Measurements from ENCODE around the gene KLF13.
A peak's percentile ranks its signal among the peaks of the same experiment; 100 is the strongest.
"Not testable (repeated sequence)": the region's sequence is repeated elsewhere in the genome, so short reads cannot be mapped to it uniquely, and the experiment has no call there.

KLF13 gene

DNA sequence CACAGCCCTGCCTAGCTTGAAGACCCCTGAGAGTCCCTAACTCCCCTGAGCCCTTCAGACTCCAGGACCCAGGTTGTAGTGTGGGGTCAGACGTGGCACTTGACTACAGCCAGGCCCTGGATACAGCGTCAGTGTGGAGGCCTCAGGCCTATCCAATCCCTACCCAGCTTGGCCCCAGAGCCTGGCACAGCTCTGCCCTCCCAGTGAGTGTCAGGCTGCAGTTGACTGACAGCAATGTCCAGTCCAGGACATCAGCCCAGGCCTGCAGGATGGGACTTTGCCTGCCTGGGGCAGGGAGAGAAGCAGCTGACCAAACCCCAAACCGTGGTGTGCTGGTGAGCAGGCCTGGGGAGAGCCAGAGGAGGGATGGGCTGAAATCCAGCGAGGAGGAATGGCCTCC lies 27.3 kb downstream of the KLF13 start:
- DNase-seq (ENCODE audit: low read depth): no peak
- TF ChIP-seq, protein P1, sequence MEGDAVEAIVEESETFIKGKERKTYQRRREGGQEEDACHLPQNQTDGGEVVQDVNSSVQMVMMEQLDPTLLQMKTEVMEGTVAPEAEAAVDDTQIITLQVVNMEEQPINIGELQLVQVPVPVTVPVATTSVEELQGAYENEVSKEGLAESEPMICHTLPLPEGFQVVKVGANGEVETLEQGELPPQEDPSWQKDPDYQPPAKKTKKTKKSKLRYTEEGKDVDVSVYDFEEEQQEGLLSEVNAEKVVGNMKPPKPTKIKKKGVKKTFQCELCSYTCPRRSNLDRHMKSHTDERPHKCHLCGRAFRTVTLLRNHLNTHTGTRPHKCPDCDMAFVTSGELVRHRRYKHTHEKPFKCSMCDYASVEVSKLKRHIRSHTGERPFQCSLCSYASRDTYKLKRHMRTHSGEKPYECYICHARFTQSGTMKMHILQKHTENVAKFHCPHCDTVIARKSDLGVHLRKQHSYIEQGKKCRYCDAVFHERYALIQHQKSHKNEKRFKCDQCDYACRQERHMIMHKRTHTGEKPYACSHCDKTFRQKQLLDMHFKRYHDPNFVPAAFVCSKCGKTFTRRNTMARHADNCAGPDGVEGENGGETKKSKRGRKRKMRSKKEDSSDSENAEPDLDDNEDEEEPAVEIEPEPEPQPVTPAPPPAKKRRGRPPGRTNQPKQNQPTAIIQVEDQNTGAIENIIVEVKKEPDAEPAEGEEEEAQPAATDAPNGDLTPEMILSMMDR (IDR thresholded peaks at IDR 0.05; ENCODE audit: low read depth, low read length): no peak
- TF ChIP-seq, protein P2, sequence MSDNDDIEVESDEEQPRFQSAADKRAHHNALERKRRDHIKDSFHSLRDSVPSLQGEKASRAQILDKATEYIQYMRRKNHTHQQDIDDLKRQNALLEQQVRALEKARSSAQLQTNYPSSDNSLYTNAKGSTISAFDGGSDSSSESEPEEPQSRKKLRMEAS (IDR thresholded peaks at IDR 0.05; ENCODE audit: low read depth, low read length): no peak
- TF ChIP-seq POLR2A (IDR thresholded peaks at IDR 0.05; ENCODE audit: extremely low read depth, insufficient read length): no peak
- TF ChIP-seq MYC (IDR thresholded peaks at IDR 0.05; ENCODE audit: low read depth, low read length): no peak
- peak overlapping the region; percentile 25 for H3K4me3 ChIP-seq (ENCODE audit: low read depth, low read length)

DNA sequence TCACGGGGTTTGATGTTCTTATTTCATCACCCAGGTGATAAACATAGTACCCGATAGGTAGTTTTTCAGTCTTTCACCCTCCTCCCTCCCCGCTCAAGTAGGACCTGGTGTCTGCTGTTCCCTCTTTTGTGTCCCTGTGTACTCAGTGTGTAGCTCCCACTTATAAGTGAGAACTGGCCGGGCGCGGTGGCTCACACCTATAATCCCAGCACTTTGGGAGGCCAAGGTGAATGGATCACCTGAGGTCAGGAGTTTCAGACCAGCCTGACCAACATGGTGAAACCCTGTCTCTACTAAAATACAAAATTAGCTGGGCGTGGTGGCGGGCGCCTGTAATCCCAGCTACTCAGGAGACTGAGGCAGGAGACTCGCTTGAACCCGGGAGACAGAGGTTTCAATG lies 29.5 kb downstream of the KLF13 start:
- not testable (repeated sequence) for DNase-seq (ENCODE audit: low read depth); H3K4me3 ChIP-seq (ENCODE audit: low read depth, low read length)

DNA sequence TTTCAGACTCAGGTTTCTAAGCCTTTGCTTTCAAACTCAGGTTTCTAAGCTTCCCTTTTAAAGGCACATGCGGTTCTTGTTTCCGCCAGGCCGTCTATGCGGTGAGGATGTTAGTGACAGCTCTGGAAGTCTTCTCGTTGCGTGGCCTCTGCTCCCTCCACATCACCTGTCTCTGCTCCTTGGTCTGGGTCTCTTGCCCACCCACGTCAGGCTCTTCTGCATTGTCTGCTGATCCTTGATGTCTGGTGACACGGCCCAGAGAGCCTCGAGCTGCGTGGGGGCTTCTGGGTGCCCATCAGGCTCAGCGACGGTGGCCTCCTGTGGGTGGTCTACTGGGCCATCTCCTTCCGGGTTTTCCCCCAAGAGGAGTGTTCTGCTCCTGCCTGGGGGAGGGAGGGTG lies 30.5 kb downstream of the KLF13 start:
- no peak for TF ChIP-seq MYC (IDR thresholded peaks at IDR 0.05; ENCODE audit: low read depth, low read length)
- TF ChIP-seq POLR2A (IDR thresholded peaks at IDR 0.05; ENCODE audit: extremely low read depth, insufficient read length): no peak
- TF ChIP-seq, protein P1 (IDR thresholded peaks at IDR 0.05; ENCODE audit: low read depth, low read length): no peak
- TF ChIP-seq, protein P2 (IDR thresholded peaks at IDR 0.05; ENCODE audit: low read depth, low read length): no peak
- DNase-seq (ENCODE audit: low read depth): no peak
- H3K4me3 ChIP-seq (ENCODE audit: low read depth, low read length): no peak overlapping the region

DNA sequence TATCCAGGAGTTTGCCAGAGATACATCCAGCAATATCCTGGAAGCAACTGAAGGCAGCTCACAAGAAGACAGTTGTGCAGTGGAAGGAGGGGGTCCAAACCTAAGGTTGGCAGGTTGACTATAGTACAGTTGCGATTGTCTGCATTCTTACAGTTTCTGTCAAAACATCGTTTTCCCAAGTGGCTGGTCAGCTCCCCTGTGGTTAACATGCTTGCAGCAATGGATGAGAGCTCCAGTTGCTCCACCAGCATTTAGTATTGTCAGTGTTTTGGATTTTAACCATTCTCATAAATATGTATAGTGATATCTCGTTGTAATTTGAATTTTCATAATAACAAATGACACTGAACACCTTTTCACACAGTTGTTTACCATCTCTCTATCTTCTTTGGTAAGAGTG lies 31.5 kb downstream of the KLF13 start:
- peak; percentile 61 for DNase-seq (ENCODE audit: low read depth)
- H3K4me3 ChIP-seq (ENCODE audit: low read depth, low read length): no peak overlapping the region
- TF ChIP-seq, protein P1 (IDR thresholded peaks at IDR 0.05; ENCODE audit: low read depth, low read length): no peak
- no peak for TF ChIP-seq MYC (IDR thresholded peaks at IDR 0.05; ENCODE audit: low read depth, low read length)
- TF ChIP-seq POLR2A (IDR thresholded peaks at IDR 0.05; ENCODE audit: extremely low read depth, insufficient read length): no peak
- TF ChIP-seq, protein P2 (IDR thresholded peaks at IDR 0.05; ENCODE audit: low read depth, low read length): no peak

DNA sequence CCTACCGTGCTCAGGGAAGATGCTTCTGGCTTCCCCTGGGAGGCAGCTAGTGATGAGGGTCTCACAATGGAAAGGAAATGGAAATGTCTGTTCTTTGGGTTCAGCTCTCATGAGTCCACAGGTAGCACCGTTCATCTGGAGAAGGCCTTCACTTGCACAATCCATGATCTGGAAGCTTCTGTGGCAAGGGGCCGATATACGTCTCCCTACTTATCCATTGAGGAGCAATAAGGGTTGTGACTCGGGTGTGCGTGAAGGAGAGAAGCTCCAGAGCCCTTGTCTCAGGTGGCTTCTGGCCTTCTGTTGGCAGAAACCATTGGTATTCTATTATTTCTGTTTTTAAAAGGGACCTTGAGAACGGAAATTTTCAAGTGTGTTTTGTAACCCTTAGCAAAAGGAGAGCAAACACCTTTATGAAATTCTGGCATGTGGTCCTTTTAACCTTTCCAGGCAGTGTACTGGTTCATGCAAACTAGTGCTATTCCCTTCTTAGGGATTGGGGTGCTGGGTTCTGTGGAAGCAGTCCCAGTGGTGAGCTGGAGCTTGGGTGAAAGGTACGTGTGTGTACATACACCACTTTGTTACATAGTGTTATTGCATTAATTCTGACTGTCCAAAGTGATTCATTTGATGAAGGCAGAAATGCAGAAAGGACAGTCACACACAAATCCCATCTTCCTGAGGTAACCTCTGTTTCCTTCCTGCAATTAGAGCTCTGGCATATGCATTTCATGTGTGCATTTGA lies 32.5 kb downstream of the KLF13 start:
- DNase-seq (ENCODE audit: low read depth): peak; percentile 20
- TF ChIP-seq, protein P1 (IDR thresholded peaks at IDR 0.05; ENCODE audit: low read depth, low read length): no peak
- H3K4me3 ChIP-seq (ENCODE audit: low read depth, low read length): no peak overlapping the region

DNA sequence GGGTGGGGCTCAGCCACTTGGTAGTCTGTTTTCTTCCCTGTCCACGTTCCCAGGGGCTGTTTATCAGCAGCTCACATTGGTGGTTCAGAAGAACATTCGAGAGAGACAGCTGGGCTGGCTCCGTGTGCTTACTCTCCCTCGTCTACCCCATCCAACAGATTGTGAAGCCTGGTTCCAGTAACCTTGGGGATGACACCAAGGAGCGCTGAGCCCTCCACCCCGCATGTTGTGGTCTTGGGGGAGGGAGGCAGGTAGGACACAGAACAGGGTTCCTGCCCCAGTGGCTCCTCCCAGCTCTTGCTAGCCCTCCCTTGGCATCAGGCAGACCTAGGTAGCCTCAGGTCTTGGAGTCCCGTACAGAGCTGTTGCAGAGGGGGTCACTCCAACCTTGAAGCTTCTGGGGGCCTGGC lies 33.1 kb downstream of the KLF13 start:
- no peak for TF ChIP-seq MYC (IDR thresholded peaks at IDR 0.05; ENCODE audit: low read depth, low read length)
- TF ChIP-seq POLR2A (IDR thresholded peaks at IDR 0.05; ENCODE audit: extremely low read depth, insufficient read length): no peak
- TF ChIP-seq, protein P2 (IDR thresholded peaks at IDR 0.05; ENCODE audit: low read depth, low read length): no peak
- TF ChIP-seq, protein P1 (IDR thresholded peaks at IDR 0.05; ENCODE audit: low read depth, low read length): no peak
- no peak for DNase-seq (ENCODE audit: low read depth)
- H3K4me3 ChIP-seq (ENCODE audit: low read depth, low read length): no peak overlapping the region
